ENCODE results near the gene GARIN5A. TPM values are rescaled to one million over a fixed set of nuclear protein-coding genes. Genes with fewer than 3 reads are reported as not detected.
A peak's percentile ranks its signal among the peaks of the same experiment; 100 is the strongest.

GARIN5A gene
- total and polyA plus RNA-seq, 2 experiments from 2014 or later: 0.20 TPM; not detected in 1

DNA sequence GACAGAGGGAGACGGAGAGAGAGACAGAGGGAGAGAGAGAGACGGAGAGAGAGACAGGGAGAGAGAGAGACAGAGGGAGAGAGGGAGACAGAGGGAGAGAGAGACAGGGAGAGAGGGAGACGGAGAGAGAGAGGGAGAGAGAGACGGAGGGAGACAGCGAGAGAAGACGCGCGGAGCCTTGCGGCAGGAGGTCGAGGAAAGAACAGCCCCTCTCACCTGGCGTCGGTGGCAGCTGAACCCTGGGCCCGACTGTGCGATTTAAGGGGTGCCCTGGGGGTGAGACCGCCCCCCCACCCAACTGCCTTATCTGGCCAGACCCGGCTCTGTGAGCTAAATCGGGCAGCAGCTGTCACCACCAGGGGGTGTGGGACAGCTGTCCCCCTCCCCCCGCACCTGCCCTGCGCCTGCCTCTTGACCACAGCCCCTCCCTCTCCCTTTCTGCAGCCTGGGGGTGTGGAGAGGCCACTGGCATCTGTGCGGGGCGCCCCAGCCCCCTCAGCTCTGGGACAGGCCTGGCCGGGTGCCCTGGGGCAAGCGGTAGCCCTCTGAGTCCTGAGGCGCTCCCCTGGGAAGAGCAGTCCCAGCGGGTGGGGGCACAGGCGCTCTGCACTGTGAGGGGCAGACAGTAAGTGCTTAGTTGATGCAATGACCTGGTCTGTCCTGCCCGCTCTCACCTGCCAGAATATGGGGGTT lies 23.6 kb upstream of the GARIN5A start:
- Histone ChIP-seq H3K9me2 (ENCODE audit: insufficient read depth) (no peaks in the 10 kb centered on the region), H2AFZ (no peak overlapping the region), H3F3A (ENCODE audit: insufficient read depth) (no peaks in the 10 kb centered on the region), H3K9me3 (ENCODE audit: low read depth) (no peaks in the 10 kb centered on the region), H3K9ac (no peak overlapping the region), H3K27ac (no peak overlapping the region), H3K4me1 (ENCODE audit: insufficient read depth) (no peaks in the 10 kb centered on the region), H3K4me2 (ENCODE audit: unreplicated experiment) (no peak overlapping the region), H4K20me1 (ENCODE audit: insufficient read depth) (no peaks in the 10 kb centered on the region), H3K36me3 (ENCODE audit: low read depth) (no peaks in the 10 kb centered on the region), H3K27me3 (replicated peaks; ENCODE audit: insufficient read depth) (peaks cover 10% of the 10 kb centered on the region), H3K4me3 (no peak overlapping the region), H3K79me2 (ENCODE audit: insufficient read depth) (no peaks in the 10 kb centered on the region)
- in situ Hi-C loops (cut with MboI): no loop called here
- peak; percentile 19 for DNase-seq
- WGBS, 2 experiments (ENCODE audit: low coverage in 1 of 2, low lambda C conversion rate in 2 of 2, missing lambda C conversion rate in 2 of 2): 18 to 26% methylated on average over 18 to 22 of the region's 27 CpGs
- TF ChIP-seq EZH2 (IDR thresholded peaks at IDR 0.05; ENCODE audit: insufficient read depth, poor library complexity, severe bottlenecking): no peak
- no peak for TF ChIP-seq EZH2phosphoT487 (IDR thresholded peaks at IDR 0.05; ENCODE audit: insufficient read depth, low read depth)

DNA sequence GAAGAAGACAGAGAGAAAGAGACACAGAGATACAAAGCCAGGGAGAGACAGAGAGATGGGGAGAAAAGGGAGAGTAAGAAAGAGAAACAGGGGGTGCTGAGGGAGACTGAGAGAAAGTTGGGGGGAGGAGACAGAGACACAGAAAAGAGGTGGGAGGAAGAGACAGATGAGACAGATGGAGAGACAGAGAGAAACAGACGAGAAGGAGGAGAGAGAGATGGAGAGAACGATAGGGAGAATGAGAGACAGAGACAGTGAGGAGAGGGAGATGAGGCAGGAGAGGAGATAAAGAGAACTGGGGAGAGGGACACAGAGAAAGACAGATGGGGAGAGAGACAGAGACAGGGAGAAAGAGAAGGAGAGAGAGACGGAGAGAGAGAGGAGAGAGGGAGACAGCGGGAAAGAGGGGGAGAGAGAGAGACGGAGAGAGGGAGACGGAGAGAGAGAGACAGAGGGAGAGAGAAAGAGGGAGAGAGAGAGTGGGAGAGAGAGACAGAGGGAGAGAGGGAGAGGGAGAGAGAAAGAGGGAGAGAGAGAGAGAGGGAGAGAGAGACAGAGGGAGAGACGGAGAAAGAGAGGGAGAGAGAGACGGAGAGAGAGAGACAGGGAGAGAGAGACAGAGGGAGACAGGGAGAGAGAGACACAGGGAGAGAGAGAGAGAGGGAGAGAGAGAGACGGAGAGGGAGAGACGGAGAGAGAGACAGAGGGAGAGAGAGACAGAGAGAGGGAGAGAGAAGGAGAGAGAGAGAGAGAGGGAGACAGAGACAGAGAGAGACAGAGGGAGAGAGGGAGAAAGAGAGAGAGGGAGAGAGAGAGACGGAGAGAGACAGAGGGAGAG lies 21.8 kb upstream of the GARIN5A start:
- Histone ChIP-seq H3K79me2 (ENCODE audit: insufficient read depth) (no peaks in the 10 kb centered on the region), H3K27me3 (replicated peaks; ENCODE audit: insufficient read depth) (peaks cover 10% of the 10 kb centered on the region), H4K20me1 (ENCODE audit: insufficient read depth) (no peaks in the 10 kb centered on the region), H2AFZ (no peak overlapping the region), H3K4me1 (ENCODE audit: insufficient read depth) (no peaks in the 10 kb centered on the region), H3F3A (ENCODE audit: insufficient read depth) (no peaks in the 10 kb centered on the region), H3K36me3 (ENCODE audit: low read depth) (no peaks in the 10 kb centered on the region), H3K9me2 (ENCODE audit: insufficient read depth) (no peaks in the 10 kb centered on the region), H3K9me3 (ENCODE audit: low read depth) (no peaks in the 10 kb centered on the region), H3K9ac (no peak overlapping the region), H3K4me2 (ENCODE audit: unreplicated experiment) (no peak overlapping the region), H3K4me3 (no peak overlapping the region), H3K27ac (no peak overlapping the region)
- in situ Hi-C loops (cut with MboI): no loop called here
- WGBS, 2 experiments (ENCODE audit: low coverage in 1 of 2, low lambda C conversion rate in 2 of 2, missing lambda C conversion rate in 2 of 2): 54 to 76% methylated on average over 11 of the region's 11 CpGs
- DNase-seq: no peak
- TF ChIP-seq EZH2phosphoT487 (IDR thresholded peaks at IDR 0.05; ENCODE audit: insufficient read depth, low read depth) (no peak), EZH2 (IDR thresholded peaks at IDR 0.05; ENCODE audit: insufficient read depth, poor library complexity, severe bottlenecking) (no peak)

DNA sequence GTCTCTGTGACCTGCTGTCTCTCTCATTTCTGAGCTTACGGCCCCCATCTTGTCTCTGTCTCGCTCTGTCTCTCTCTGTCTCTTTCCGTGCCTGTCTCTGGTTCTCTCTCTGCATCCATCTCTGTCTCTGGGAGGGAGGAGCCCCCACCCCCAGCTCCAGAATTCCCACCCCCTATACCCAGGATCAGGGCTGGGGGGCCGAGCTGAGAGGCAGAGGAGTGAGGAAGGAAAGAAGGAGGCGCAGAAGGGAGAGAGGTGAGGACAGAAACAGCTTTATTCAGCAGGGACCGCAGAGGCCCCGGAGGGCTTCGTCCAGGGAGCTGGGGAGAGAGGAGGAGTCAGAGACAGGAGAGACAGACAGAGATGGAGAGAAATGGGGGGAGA lies 20.4 kb upstream of the GARIN5A start:
- Histone ChIP-seq H3K4me1 (ENCODE audit: insufficient read depth) (no peaks in the 10 kb centered on the region), H2AFZ (no peak overlapping the region), H3K36me3 (ENCODE audit: low read depth) (no peaks in the 10 kb centered on the region), H4K20me1 (ENCODE audit: insufficient read depth) (no peaks in the 10 kb centered on the region), H3K9me2 (ENCODE audit: insufficient read depth) (no peaks in the 10 kb centered on the region), H3K79me2 (ENCODE audit: insufficient read depth) (no peaks in the 10 kb centered on the region), H3K4me3 (no peak overlapping the region), H3K27me3 (replicated peaks; ENCODE audit: insufficient read depth) (peaks cover 10% of the 10 kb centered on the region), H3K9me3 (ENCODE audit: low read depth) (no peaks in the 10 kb centered on the region), H3K4me2 (ENCODE audit: unreplicated experiment) (no peak overlapping the region), H3K9ac (no peak overlapping the region), H3F3A (ENCODE audit: insufficient read depth) (no peaks in the 10 kb centered on the region), H3K27ac (no peak overlapping the region)
- TF ChIP-seq EZH2phosphoT487 (IDR thresholded peaks at IDR 0.05; ENCODE audit: insufficient read depth, low read depth): no peak
- TF ChIP-seq EZH2 (IDR thresholded peaks at IDR 0.05; ENCODE audit: insufficient read depth, poor library complexity, severe bottlenecking): no peak
- 31 to 42% methylated on average over 5 to 8 of the region's 8 CpGs for WGBS, 2 experiments (ENCODE audit: low coverage in 1 of 2, low lambda C conversion rate in 2 of 2, missing lambda C conversion rate in 2 of 2)
- in situ Hi-C loops (cut with MboI): no loop called here
- DNase-seq: no peak

DNA sequence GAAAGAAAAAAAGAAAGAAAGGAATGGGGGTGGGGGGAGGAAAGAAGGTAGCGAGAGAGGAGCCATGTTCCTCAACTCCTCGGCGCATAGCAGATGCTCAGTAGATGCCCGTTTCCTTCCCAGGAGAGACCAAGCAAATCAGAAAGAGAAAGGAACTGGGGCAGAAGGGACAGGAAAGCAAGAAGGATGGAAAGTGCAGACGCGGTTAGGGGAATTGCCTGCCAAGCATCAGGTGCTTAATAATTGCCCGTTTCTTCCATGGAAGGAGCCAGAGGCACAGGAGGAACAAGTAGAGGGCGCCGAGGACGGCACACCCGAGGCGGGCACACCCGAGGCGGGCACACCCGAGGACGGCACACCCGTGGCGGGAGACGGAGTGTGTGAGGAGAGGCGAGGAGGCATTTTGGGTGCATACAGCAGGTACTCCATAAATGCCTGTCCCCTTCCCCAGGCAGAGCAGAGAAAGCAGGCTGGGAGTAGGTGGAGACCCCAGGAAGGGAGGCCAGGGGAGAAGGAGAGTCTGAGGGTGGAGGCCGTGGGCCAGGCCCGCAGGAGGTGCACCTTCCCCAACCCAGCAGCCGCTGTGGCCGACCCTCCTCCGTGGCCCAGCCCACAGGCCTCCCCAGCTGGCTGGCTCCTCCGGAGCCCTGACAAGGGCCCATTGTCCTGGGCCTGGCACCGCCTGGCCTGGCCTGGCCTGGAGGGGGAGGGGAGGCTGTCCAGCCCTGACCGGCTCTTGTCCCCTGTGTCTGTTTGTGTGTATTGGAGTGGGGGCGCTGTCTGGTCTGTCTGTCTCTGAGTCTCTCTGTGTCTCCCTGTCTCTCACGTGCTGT lies 19.8 kb upstream of the GARIN5A start:
- Histone ChIP-seq H3K4me3 (no peak overlapping the region), H3K79me2 (ENCODE audit: insufficient read depth) (no peaks in the 10 kb centered on the region), H3F3A (ENCODE audit: insufficient read depth) (no peaks in the 10 kb centered on the region), H3K27me3 (replicated peaks; ENCODE audit: insufficient read depth) (peaks cover 10% of the 10 kb centered on the region), H3K27ac (no peak overlapping the region), H4K20me1 (ENCODE audit: insufficient read depth) (no peaks in the 10 kb centered on the region), H3K9me2 (ENCODE audit: insufficient read depth) (no peaks in the 10 kb centered on the region), H3K9ac (no peak overlapping the region), H3K36me3 (ENCODE audit: low read depth) (no peaks in the 10 kb centered on the region), H3K4me1 (ENCODE audit: insufficient read depth) (no peaks in the 10 kb centered on the region), H3K9me3 (ENCODE audit: low read depth) (no peaks in the 10 kb centered on the region), H3K4me2 (ENCODE audit: unreplicated experiment) (no peak overlapping the region), H2AFZ (no peak overlapping the region)
- no peak for TF ChIP-seq EZH2phosphoT487 (IDR thresholded peaks at IDR 0.05; ENCODE audit: insufficient read depth, low read depth)
- TF ChIP-seq EZH2 (IDR thresholded peaks at IDR 0.05; ENCODE audit: insufficient read depth, poor library complexity, severe bottlenecking): no peak
- DNase-seq: no peak
- in situ Hi-C loops (cut with MboI): no loop called here
- WGBS, 2 experiments (ENCODE audit: low coverage in 1 of 2, low lambda C conversion rate in 2 of 2, missing lambda C conversion rate in 2 of 2): 49 to 54% methylated on average over 28 to 29 of the region's 30 CpGs

Measured in GM23248 (cell line).